Astrocyte of the cerebellum (primary cell): ENCODE data around the gene CELA1.

Experiments used
- DNase-seq: peaks from one replicate; pipeline ENCODE4 v3.0.0-alpha.2; 2011; ENCODE audit warnings: low read depth
- H3K4me3 ChIP-seq: 2 replicates; pipeline ENCODE4 v1.5.1; 2011; ENCODE audit warnings: mild to moderate bottlenecking, low read depth, low read length, moderate library complexity
- CTCF ChIP-seq: IDR thresholded peaks from 2 replicates; pipeline ENCODE4 v1.5.1; 2012; ENCODE audit warnings: low read length, low read depth, moderate library complexity, mild to moderate bottlenecking; ENCODE audit errors: missing control alignments
- in situ Hi-C: cut with HindIII; loops from 2 replicates; pipeline ENCODE4 v1.10.0; 2017; ENCODE audit warnings: low sequenced_read_pairs

Gene CELA1

GRCh38 chr12:51383269-51383905 is 36.9 kb upstream of the CELA1 start:
- TF ChIP-seq CTCF: no peak
- in situ Hi-C loops: no loop called here
- no peak for DNase-seq
- H3K4me3 ChIP-seq: no peak overlapping the region

- no peak for DNase-seq
- TF ChIP-seq CTCF: no peak
- in situ Hi-C loops: no loop called here
- H3K4me3 ChIP-seq: no peak overlapping the region
Measured at GRCh38 chr12:51382173-51382572, 35.7 kb upstream of the CELA1 start.

GRCh38 chr12:51381226-51382079 is 35.0 kb upstream of the CELA1 start:
- in situ Hi-C loops: no loop called here
- DNase-seq: peak; percentile 42

GRCh38 chr12:51379571-51379970 is 33.1 kb upstream of the CELA1 start:
- in situ Hi-C loops: no loop called here
- TF ChIP-seq CTCF: no peak
- no peak for DNase-seq
- no peak overlapping the region for H3K4me3 ChIP-seq

More at GRCh38 chr12:51381226-51382079, 35.0 kb upstream of the CELA1 start:
- TF ChIP-seq CTCF: no peak
- no peak overlapping the region for H3K4me3 ChIP-seq

GRCh38 chr12:51378749-51379148 is 32.3 kb upstream of the CELA1 start:
- no peak overlapping the region for H3K4me3 ChIP-seq
- DNase-seq: no peak
- TF ChIP-seq CTCF: no peak
- in situ Hi-C loops: no loop called here

GRCh38 chr12:51377099-51377984 is 30.9 kb upstream of the CELA1 start:
- DNase-seq: no peak
- no peak overlapping the region for H3K4me3 ChIP-seq
- in situ Hi-C loops: no loop called here
- TF ChIP-seq CTCF: no peak
